Calu3 (cell line): ENCODE data around the gene PRKCZ. TPM values are rescaled to one million over a fixed set of nuclear protein-coding genes. Genes with fewer than 3 reads are reported as not detected.

Source experiments
- BruUV-seq: library from RNA; stranded (reverse); fragments of 400-500 nt; replicated peaks from 2 replicates; lab custom pipeline; 2021; lab: Mats Ljungman, UMichigan
- CTCF ChIA-PET: fragments of 300-600 bp; sonication (Branson Sonifier 250); formaldehyde crosslinking; loops from one replicate; lab custom pipeline; 2022; ENCODE audit warnings: antibody characterized with exemption; lab: Charles Lee
- DNase-seq: peaks from one replicate; pipeline ENCODE4 v3.0.0; 2022
- H3K27ac Mint-ChIP-seq: one replicate; pipeline ENCODE4 v1.8.0; 2022; ENCODE audit warnings: mixed read lengths; ENCODE audit not compliant: unreplicated experiment
- H3K27me3 Mint-ChIP-seq: one replicate; pipeline ENCODE4 v1.8.0; 2022; ENCODE audit warnings: mixed read lengths; ENCODE audit not compliant: unreplicated experiment
- H3K36me3 Mint-ChIP-seq: one replicate; pipeline ENCODE4 v1.8.0; 2022; ENCODE audit warnings: mild to moderate bottlenecking, moderate library complexity, mixed read lengths; ENCODE audit not compliant: insufficient read depth, unreplicated experiment
- H3K4me1 Mint-ChIP-seq: one replicate; pipeline ENCODE4 v1.8.0; 2022; ENCODE audit warnings: mild to moderate bottlenecking, low read depth, mixed read lengths; ENCODE audit not compliant: unreplicated experiment
- H3K4me3 Mint-ChIP-seq: one replicate; pipeline ENCODE4 v1.8.0; 2022; ENCODE audit warnings: mild to moderate bottlenecking, low read depth, moderate library complexity, mixed read lengths; ENCODE audit not compliant: unreplicated experiment
- H3K9me3 Mint-ChIP-seq: one replicate; pipeline ENCODE4 v1.8.0; 2022; ENCODE audit warnings: low read depth, mixed read lengths; ENCODE audit not compliant: unreplicated experiment
- CTCF ChIP-seq: fragments of 200-600 bp; IDR thresholded peaks from one replicate; pipeline ENCODE4 v1.8.0; 2022; ENCODE audit warnings: antibody characterized with exemption; ENCODE audit not compliant: unreplicated experiment
- intact Hi-C: fragments of 100-400 bp; cut with micrococcal nuclease; formaldehyde crosslinking; loops from one replicate; pipeline ENCODE4 v1.10.0; 2022; ENCODE audit not compliant: unreplicated experiment
- total RNA-seq: library from RNA; stranded (reverse); gene quantifications from 2 replicates; pipeline ENCODE4 v1.2.3, GENCODE V29; 2022

Gene PRKCZ
- total RNA-seq, 1 experiment from 2014 or later: 26.0 TPM

- no TSS peak for BruUV-seq
- H3K36me3 Mint-ChIP-seq: peaks cover 5% of the 10 kb centered on the region
- no peak for TF ChIP-seq CTCF
- no peak overlapping the region for H3K27ac Mint-ChIP-seq
- CTCF ChIA-PET: no interaction called here
- H3K4me1 Mint-ChIP-seq: no peaks in the 10 kb centered on the region
- no peaks in the 10 kb centered on the region for H3K27me3 Mint-ChIP-seq
- H3K4me3 Mint-ChIP-seq: no peak overlapping the region
- H3K9me3 Mint-ChIP-seq: peaks cover 3% of the 10 kb centered on the region
- intact Hi-C loops: no loop called here
- no peak for DNase-seq
Observed at GRCh38 chr1:2160451-2161300, 110.5 kb downstream of the PRKCZ start.

GRCh38 chr1:2163205-2163604, 113.0 kb downstream of the PRKCZ start:
- Mint-ChIP-seq H3K36me3 (peaks cover 5% of the 10 kb centered on the region), H3K27me3 (no peaks in the 10 kb centered on the region), H3K4me1 (no peaks in the 10 kb centered on the region), H3K4me3 (no peak overlapping the region), H3K9me3 (peaks cover 3% of the 10 kb centered on the region), H3K27ac (no peak overlapping the region)
- TF ChIP-seq CTCF: no peak
- intact Hi-C loops: no loop called here
- no peak for DNase-seq
- CTCF ChIA-PET: interaction anchor here (1.5 kb wide), 1 partner anchor 11 kb away, joined by 4 read pairs; no protein-coding TSS in a partner anchor
- BruUV-seq: no TSS peak

- CTCF ChIA-PET: no interaction called here
- Mint-ChIP-seq H3K4me3 (no peak overlapping the region), H3K4me1 (no peaks in the 10 kb centered on the region)
Observed at GRCh38 chr1:2165646-2166045, 115.4 kb downstream of the PRKCZ start.

GRCh38 chr1:2166254-2166653, 116.0 kb downstream of the PRKCZ start:
- CTCF ChIA-PET: no interaction called here
- BruUV-seq: no TSS peak
- TF ChIP-seq CTCF: no peak
- no peak for DNase-seq
- Mint-ChIP-seq H3K4me1 (no peaks in the 10 kb centered on the region), H3K27ac (no peak overlapping the region), H3K36me3 (peaks cover 10% of the 10 kb centered on the region), H3K27me3 (no peaks in the 10 kb centered on the region), H3K9me3 (peaks cover 3% of the 10 kb centered on the region), H3K4me3 (no peak overlapping the region)
- intact Hi-C loops: no loop called here

More at GRCh38 chr1:2165646-2166045, 115.4 kb downstream of the PRKCZ start:
- Mint-ChIP-seq H3K27ac (no peak overlapping the region), H3K36me3 (peaks cover 10% of the 10 kb centered on the region), H3K9me3 (peaks cover 3% of the 10 kb centered on the region), H3K27me3 (no peaks in the 10 kb centered on the region)
- intact Hi-C loops: no loop called here
- TF ChIP-seq CTCF: no peak
- DNase-seq: no peak
- BruUV-seq: no TSS peak
